HCT116 (cell line): ENCODE data around the gene RRH. TPM values are rescaled to one million over a fixed set of nuclear protein-coding genes. Genes with fewer than 3 reads are reported as not detected.
A peak's percentile ranks its signal among the peaks of the same experiment; 100 is the strongest.

Experiments used
- ATAC-seq: fragments of 200-7000 bp; cut with Tn5 transposase; 2 replicates; pipeline ENCODE4 v1.9.1; 2020; ENCODE audit warnings: mild to moderate bottlenecking, moderate library complexity
- BruUV-seq: library from RNA; stranded (reverse); fragments of 400-500 nt; replicated peaks from 2 replicates; lab custom pipeline; 2021; lab: Mats Ljungman, UMichigan
- CTCF ChIA-PET: fragments of 300-600 bp; sonication (Branson Sonifier 250); formaldehyde crosslinking; loops from one replicate; lab custom pipeline; 2021; ENCODE audit warnings: antibody characterized with exemption; lab: Charles Lee
- POLR2A ChIA-PET: fragments of 300-600, 350-600 bp; sonication (Branson Sonifier 250); formaldehyde crosslinking; loops from one replicate; lab custom pipeline; 2021; ENCODE audit warnings: antibody characterized with exemption; lab: Charles Lee
- RAD21 ChIA-PET, 2 experiments: fragments of 300-600 bp; sonication (Branson Sonifier 250); formaldehyde crosslinking; loops; one replicate each; lab custom pipeline; 2023; ENCODE audit warnings: low total read pairs in 2 of 2; ENCODE audit not compliant: uncharacterized antibody in 2 of 2, unreplicated experiment in 2 of 2, low non-redundant PET in 1 of 2; lab: Charles Lee
- DNase-seq: peaks from one replicate; pipeline ENCODE4 v3.0.0-alpha.2; 2010; ENCODE audit warnings: low read depth, low spot score
- H2AFZ ChIP-seq: fragments of 200-600 bp; shearing (Covaris generic), sonication (generic); 2 replicates; pipeline ENCODE4 v1.6.1; 2017; ENCODE audit warnings: low read depth, mixed run types, mixed read lengths, antibody characterized with exemption, low read length; ENCODE audit not compliant: poor library complexity, severe bottlenecking
- H3K27ac ChIP-seq: 2 replicates; pipeline ENCODE4 v1.5.1; 2012; ENCODE audit warnings: low read depth, low read length
- H3K27me3 ChIP-seq: fragments of 200-600 bp; sonication (generic); 2 replicates; pipeline ENCODE4 v1.6.1; 2016; ENCODE audit warnings: mixed run types, low read length, mixed read lengths; ENCODE audit not compliant: insufficient read depth
- H3K36me3 ChIP-seq, 2 experiments: fragments of 200-500 bp in 1 of 2; fragments of 200-600 bp in 1 of 2; sonication (Bioruptor generic) in 1 of 2; sonication (generic) in 1 of 2; 2 replicates each; pipeline versions ENCODE4 v1.5.1 to v1.6.1; 2014 to 2016; ENCODE audit warnings: low read length in 2 of 2, inconsistent platforms in 1 of 2, mixed read lengths in 1 of 2, mixed run types in 1 of 2; ENCODE audit not compliant: insufficient read depth in 2 of 2, control insufficient read depth in 1 of 2
- H3K4me1 ChIP-seq, 2 experiments: fragments of 200-600 bp in 1 of 2; sonication (generic) in 1 of 2; 2 replicates each; pipeline versions ENCODE4 v1.5.1 to v1.6.1; 2012 to 2017; ENCODE audit warnings: low read length in 2 of 2, inconsistent platforms in 1 of 2, mild to moderate bottlenecking in 1 of 2, mixed read lengths in 1 of 2, mixed run types in 1 of 2, moderate library complexity in 1 of 2; ENCODE audit not compliant: insufficient read depth in 2 of 2, control insufficient read depth in 1 of 2
- H3K4me2 ChIP-seq: fragments of 200-600 bp; sonication (generic); 2 replicates; pipeline ENCODE4 v1.6.1; 2017; ENCODE audit warnings: mixed run types, low read length, mixed read lengths
- H3K4me3 ChIP-seq, 2 experiments: fragments of 200-600 bp in 1 of 2; sonication (generic) in 1 of 2; replicated peaks in 1 of 2; 2 replicates each; pipeline ENCODE4 v1.5.1; 2011 to 2016; ENCODE audit warnings: low read length in 2 of 2, control low read depth in 1 of 2, low read depth in 1 of 2, mild to moderate bottlenecking in 1 of 2, mixed read lengths in 1 of 2, mixed run types in 1 of 2
- H3K79me2 ChIP-seq: fragments of 200-600 bp; sonication (generic); 2 replicates; pipeline ENCODE4 v1.6.1; 2017; ENCODE audit warnings: mild to moderate bottlenecking, mixed run types, low read length, moderate library complexity, mixed read lengths; ENCODE audit not compliant: insufficient read depth
- H3K9ac ChIP-seq: fragments of 200-600 bp; sonication (generic); 2 replicates; pipeline ENCODE4 v1.6.1; 2016; ENCODE audit warnings: low read length, mixed read lengths
- H3K9me2 ChIP-seq: fragments of 200-600 bp; sonication (generic), shearing (Covaris generic); 2 replicates; pipeline ENCODE4 v1.6.1; 2017; ENCODE audit warnings: mixed run types, mild to moderate bottlenecking, moderate library complexity; ENCODE audit not compliant: insufficient read depth
- H3K9me3 ChIP-seq, 2 experiments: fragments of 200-500 bp in 1 of 2; fragments of 200-600 bp in 1 of 2; sonication (Bioruptor generic) in 1 of 2; sonication (generic) in 1 of 2; 2 replicates each; pipeline ENCODE4 v1.6.1; 2014 to 2017; ENCODE audit warnings: low read length in 2 of 2, mixed read lengths in 2 of 2, inconsistent platforms in 1 of 2, low read depth in 1 of 2, mild to moderate bottlenecking in 1 of 2, mixed run types in 1 of 2, moderate library complexity in 1 of 2; ENCODE audit not compliant: control insufficient read depth in 1 of 2, insufficient read depth in 1 of 2
- H4K20me1 ChIP-seq: fragments of 200-600 bp; sonication (generic), shearing (Covaris generic); 2 replicates; pipeline ENCODE4 v1.6.1; 2017; ENCODE audit warnings: mixed run types, mild to moderate bottlenecking, moderate library complexity; ENCODE audit not compliant: insufficient read depth
- CBX3 ChIP-seq: IDR thresholded peaks from 2 replicates; pipeline ENCODE4 v1.6.1; 2012; ENCODE audit warnings: low read depth
- CTCF ChIP-seq, 3 experiments: fragments of 200-600 bp in 1 of 3; sonication (generic) in 1 of 3; IDR thresholded peaks in 2 of 3; conservative IDR thresholded peaks in 1 of 3; 2 replicates each; pipeline ENCODE4 v1.5.1; 2012 to 2017; ENCODE audit warnings: low read depth in 2 of 3, low read length in 2 of 3, antibody characterized with exemption in 1 of 3, borderline replicate concordance in 1 of 3, control low read depth in 1 of 3, mild to moderate bottlenecking in 1 of 3, mixed read lengths in 1 of 3, mixed run types in 1 of 3, moderate library complexity in 1 of 3; ENCODE audit not compliant: insufficient read depth in 1 of 3
- EGR1 ChIP-seq: IDR thresholded peaks from 2 replicates; pipeline ENCODE4 v1.6.1; 2012; ENCODE audit warnings: low read depth
- ELF1 ChIP-seq: IDR thresholded peaks from 2 replicates; pipeline ENCODE4 v1.6.1; 2012; ENCODE audit warnings: low read depth, borderline replicate concordance
- EZH2 ChIP-seq: fragments of 200-600 bp; sonication (generic); IDR thresholded peaks from 2 replicates; pipeline ENCODE4 v1.6.1; 2017; ENCODE audit warnings: antibody characterized with exemption, mixed run types
- EZH2phosphoT487 ChIP-seq: fragments of 200-600 bp; IDR thresholded peaks from 2 replicates; pipeline ENCODE4 v1.6.1; 2018; ENCODE audit warnings: antibody characterized with exemption, borderline replicate concordance
- JUND ChIP-seq: IDR thresholded peaks from 2 replicates; pipeline ENCODE4 v1.6.1; 2012
- POLR2AphosphoS5 ChIP-seq: IDR thresholded peaks from 2 replicates; pipeline ENCODE4 v1.6.1; 2011; ENCODE audit warnings: mild to moderate bottlenecking, low read depth, low read length, moderate library complexity
- ZFX ChIP-seq: fragments of 450-650 bp; IDR thresholded peaks from 2 replicates; pipeline ENCODE4 v1.6.1; 2017
- intact Hi-C: fragments of 100-400 bp; cut with micrococcal nuclease; formaldehyde crosslinking; loops from 2 replicates; pipeline ENCODE4 v1.10.0; 2022
- total RNA-seq: library from RNA; stranded (reverse); gene quantifications from one replicate; pipeline ENCODE4 v1.2.1, GENCODE V29; 2021; ENCODE audit not compliant: unreplicated experiment

RRH gene
- total RNA-seq, 1 experiment from 2014 or later: 0.42 TPM

DNA sequence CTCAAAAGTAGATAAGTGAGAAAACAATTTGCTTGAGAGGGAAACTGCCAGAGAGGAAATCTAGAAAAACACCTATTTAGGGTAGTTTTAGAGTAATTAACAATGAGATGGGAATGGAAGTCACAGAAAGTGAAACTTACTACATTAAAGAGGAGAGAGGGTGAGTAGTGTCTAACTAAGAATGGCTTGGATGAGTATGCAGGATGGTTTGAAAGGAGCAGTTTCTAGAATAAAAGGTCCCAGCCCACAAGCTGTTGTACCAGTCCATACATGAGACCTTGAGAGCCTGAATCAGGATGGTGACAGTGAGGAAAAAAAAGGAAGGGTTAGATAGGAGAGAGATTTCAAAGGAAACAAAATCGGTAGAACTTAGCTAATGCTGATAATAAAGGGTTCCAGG is 10.9 kb upstream of the RRH start:
- H3K4me2 ChIP-seq: peak overlapping the region; percentile 89
- DNase-seq (no peak), ATAC-seq (no peak)
- H3K9me3 ChIP-seq: no peaks in the 10 kb centered on the region
- ChIA-PET CTCF (no interaction called here), RAD21 (no interaction called here), POLR2A (no interaction called here)
- no peaks in the 10 kb centered on the region for H3K9me2 ChIP-seq
- intact Hi-C loops: loop anchor here (5.0 kb wide), 1 partner anchor 115 kb away; the partner anchor contains the start of gene CASP6
- no peaks in the 10 kb centered on the region for H4K20me1 ChIP-seq
- no peak overlapping the region for H2AFZ ChIP-seq
- H3K4me3 ChIP-seq: peak overlapping the region; percentile 81 to 98
- no TSS peak for BruUV-seq
- no peak for TF ChIP-seq CBX3
- TF ChIP-seq EZH2: no peak
- no peak for TF ChIP-seq JUND
- no peak for TF ChIP-seq POLR2AphosphoS5
- H3K27ac ChIP-seq: no peak overlapping the region
- peaks cover 10 to 16% of the 10 kb centered on the region in 2 experiments; a peak in 3 of 4 replicates for H3K4me1 ChIP-seq
- peaks cover 63% of the 10 kb centered on the region for H3K79me2 ChIP-seq
- H3K36me3 ChIP-seq: peaks cover 15 to 31% of the 10 kb centered on the region in 2 experiments
- no peaks in the 10 kb centered on the region for H3K27me3 ChIP-seq
- peak overlapping the region; percentile 96 for H3K9ac ChIP-seq

DNA sequence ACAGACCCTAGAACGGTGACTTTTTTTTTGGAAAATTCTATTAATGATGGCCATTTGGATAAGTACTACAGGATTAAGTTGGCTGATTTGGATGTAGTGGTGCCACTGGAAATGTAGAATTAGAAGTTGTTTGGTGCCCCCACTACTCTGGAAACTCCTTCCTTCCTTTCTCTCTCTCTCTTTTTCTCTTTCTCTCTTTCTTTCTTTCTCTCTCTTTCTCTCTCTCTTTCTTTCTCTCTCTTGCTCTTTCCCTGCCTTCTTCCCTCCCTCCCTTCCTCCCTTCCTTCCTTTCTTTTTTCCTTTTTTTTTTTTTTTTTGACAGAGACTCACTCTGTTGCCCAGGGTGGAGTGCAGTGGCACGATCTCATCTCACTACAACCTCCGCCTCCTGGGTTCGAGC is 9.5 kb upstream of the RRH start:
- Histone ChIP-seq H3K27me3 (no peaks in the 10 kb centered on the region), H3K79me2 (peaks cover 63% of the 10 kb centered on the region), H3K9me3 (no peaks in the 10 kb centered on the region), H3K36me3 (peaks cover 27 to 42% of the 10 kb centered on the region in 2 experiments), H4K20me1 (no peaks in the 10 kb centered on the region), H3K4me3 (no peak overlapping the region), H3K9me2 (no peaks in the 10 kb centered on the region), H2AFZ (no peak overlapping the region), H3K4me1 (peaks cover 10 to 16% of the 10 kb centered on the region in 2 experiments; a peak in 3 of 4 replicates), H3K4me2 (no peak overlapping the region), H3K9ac (no peak overlapping the region), H3K27ac (no peak overlapping the region)
- ATAC-seq (no peak), DNase-seq (no peak)
- ChIA-PET CTCF (no interaction called here), POLR2A (no interaction called here), RAD21 (no interaction called here)
- intact Hi-C loops: loop anchor here (5.0 kb wide), 1 partner anchor 116 kb away; the partner anchor contains the start of gene CASP6
- no TSS peak for BruUV-seq
- TF ChIP-seq EGR1: no peak
- no peak for TF ChIP-seq ELF1
- TF ChIP-seq CTCF (IDR thresholded peaks at IDR 0.05 in 2 of 3, conservative IDR thresholded peaks at IDR 0.05 in 1 of 3; ENCODE audit: borderline replicate concordance in 1 of 3, insufficient read depth in 1 of 3, low read depth in 2 of 3, low read length in 2 of 3): no peak
- no peak for TF ChIP-seq ZFX
- no peak for TF ChIP-seq EZH2phosphoT487
- TF ChIP-seq EZH2: no peak
